Measurements from ENCODE around the gene BRPF3.

The BRPF3 gene

GRCh38 chr6:36235309-36235708 is 38.8 kb downstream of the BRPF3 start:
- no peak for DNase-seq

- no peak for DNase-seq
Observed at GRCh38 chr6:36235862-36236261, 39.3 kb downstream of the BRPF3 start.

- DNase-seq: no peak
Observed at GRCh38 chr6:36239774-36240173, 43.2 kb downstream of the BRPF3 start.

GRCh38 chr6:36241728-36242127 is 45.2 kb downstream of the BRPF3 start:
- DNase-seq: no peak

- no peak for DNase-seq
Observed at GRCh38 chr6:36242161-36242560, 45.6 kb downstream of the BRPF3 start.

GRCh38 chr6:36242626-36243025 is 46.1 kb downstream of the BRPF3 start:
- DNase-seq: no peak

GRCh38 chr6:36243562-36244212 is 47.1 kb downstream of the BRPF3 start:
- no peak for DNase-seq

GRCh38 chr6:36244641-36245280 is 48.2 kb downstream of the BRPF3 start:
- DNase-seq: no peak

GRCh38 chr6:36245572-36246061 is 49.1 kb downstream of the BRPF3 start:
- peak; percentile 24 for DNase-seq

- DNase-seq: no peak
Observed at GRCh38 chr6:36246506-36247268, 50.1 kb downstream of the BRPF3 start.

- no peak for DNase-seq
Observed at GRCh38 chr6:36247693-36248092, 51.1 kb downstream of the BRPF3 start.

GRCh38 chr6:36248980-36249379 is 52.4 kb downstream of the BRPF3 start:
- no peak for DNase-seq

GRCh38 chr6:36249536-36249935 is 53.0 kb downstream of the BRPF3 start:
- no peak for DNase-seq

- DNase-seq: no peak
Observed at GRCh38 chr6:36252005-36252404, 55.5 kb downstream of the BRPF3 start.

GRCh38 chr6:36263390-36264000 is 67.0 kb downstream of the BRPF3 start:
- DNase-seq: no peak

GRCh38 chr6:36265744-36266143 is 69.2 kb downstream of the BRPF3 start:
- no peak for DNase-seq

- no peak for DNase-seq
Observed at GRCh38 chr6:36266913-36267644, 70.5 kb downstream of the BRPF3 start.

- DNase-seq: no peak
Observed at GRCh38 chr6:36267731-36268477, 71.4 kb downstream of the BRPF3 start.

- no peak for DNase-seq
Observed at GRCh38 chr6:36268478-36269275, 72.1 kb downstream of the BRPF3 start.

- no peak for DNase-seq
Observed at GRCh38 chr6:36269834-36270705, 73.5 kb downstream of the BRPF3 start, which contains the start of gene PNPLA1. TSS of gene PNPLA1 (plus strand) at chr6:36270060. CDS start at chr6:36270460, 400 bp downstream.

Data from activated T-cell treated with anti-CD3 and anti-CD28 coated beads, Interleukin-2, amount 50 U/mL, for 1 hour (primary cell).